H1 (cell line): ENCODE data around the gene ZNF286A. TPM values are rescaled to one million over a fixed set of nuclear protein-coding genes. Genes with fewer than 3 reads are reported as not detected.
"Not testable (repeated sequence)": the region's sequence is repeated elsewhere in the genome, so short reads cannot be mapped to it uniquely, and the experiment has no call there.

Experiments
- CTCF ChIA-PET: fragments of 300-600 bp; sonication (Branson Sonifier 250); formaldehyde crosslinking; loops from one replicate; lab custom pipeline; 2021; ENCODE audit not compliant: partially characterized antibody; lab: Charles Lee
- POLR2A ChIA-PET: fragments of 300-600 bp; sonication (Branson Sonifier 250); formaldehyde crosslinking; loops from one replicate; lab custom pipeline; 2021; ENCODE audit warnings: inconsistent platforms; ENCODE audit not compliant: partially characterized antibody; lab: Charles Lee
- DNase-seq, 2 experiments: peaks; one replicate each; pipeline versions ENCODE4 v3.0.0 to v3.0.0-alpha.2; 2010 to 2022; ENCODE audit warnings: low spot score in 2 of 2, low read depth in 1 of 2, mixed read lengths in 1 of 2
- FAIRE-seq: peaks from 2 replicates; lab custom pipeline; 2011; peaks lifted over from hg19 to GRCh38; lab: Jason Lieb, UNC
- H2AFZ ChIP-seq: 2 replicates; pipeline ENCODE4 v1.8.1; 2012; ENCODE audit warnings: low read length, inconsistent platforms
- H2AK5ac ChIP-seq: 2 replicates; pipeline ENCODE4 v1.6.1; 2013; ENCODE audit warnings: low read depth, low read length
- H2BK120ac ChIP-seq: replicated peaks from 2 replicates; pipeline ENCODE3; 2013; ENCODE audit warnings: low read depth, low read length, inconsistent platforms
- H2BK12ac ChIP-seq: 2 replicates; pipeline ENCODE4 v1.6.1; 2013; ENCODE audit warnings: low read depth, low read length
- H2BK15ac ChIP-seq: 2 replicates; pipeline ENCODE4 v1.6.1; 2013; ENCODE audit warnings: low read length
- H2BK20ac ChIP-seq: 2 replicates; pipeline ENCODE4 v1.6.1; 2013; ENCODE audit warnings: low read length
- H2BK5ac ChIP-seq: 2 replicates; pipeline ENCODE4 v1.6.1; 2013; ENCODE audit warnings: low read depth, low read length
- H3K14ac ChIP-seq: 2 replicates; pipeline ENCODE4 v1.6.1; 2013; ENCODE audit warnings: inconsistent platforms; ENCODE audit not compliant: insufficient read length
- H3K18ac ChIP-seq: 2 replicates; pipeline ENCODE4 v1.6.1; 2013; ENCODE audit warnings: low read length; ENCODE audit errors: extremely low read depth
- H3K23ac ChIP-seq: 2 replicates; pipeline ENCODE4 v1.6.1; 2013; ENCODE audit warnings: inconsistent platforms; ENCODE audit not compliant: insufficient read length
- H3K23me2 ChIP-seq: 2 replicates; pipeline ENCODE4 v1.6.1; 2013; ENCODE audit warnings: low read depth, low read length
- H3K27ac ChIP-seq: 2 replicates; pipeline ENCODE4 v1.6.1; 2011; ENCODE audit warnings: low read depth, low read length, inconsistent platforms
- H3K27me3 ChIP-seq, 4 experiments: replicated peaks in 1 of 4; 1 replicate in 1 of 4; 2 replicates in 3 of 4; pipeline versions ENCODE4 v1.6.1 to v1.8.1; 2011 to 2013; ENCODE audit warnings: low read length in 3 of 4, mild to moderate bottlenecking in 3 of 4, inconsistent platforms in 2 of 4, mixed read lengths in 2 of 4, moderate library complexity in 1 of 4; ENCODE audit not compliant: control insufficient read depth in 3 of 4, insufficient read depth in 3 of 4; ENCODE audit errors: extremely low read depth in 1 of 4
- H3K36me3 ChIP-seq, 4 experiments: 2 replicates each; pipeline versions ENCODE4 v1.6.1 to v1.8.1; 2011 to 2013; ENCODE audit warnings: mild to moderate bottlenecking in 4 of 4, low read length in 3 of 4, moderate library complexity in 2 of 4, control low read depth in 1 of 4, inconsistent platforms in 1 of 4; ENCODE audit not compliant: insufficient read depth in 4 of 4, control insufficient read depth in 2 of 4
- H3K4ac ChIP-seq: replicated peaks from 2 replicates; pipeline ENCODE3; 2013; ENCODE audit warnings: low read length, low read depth, mixed read lengths, inconsistent platforms; ENCODE audit not compliant: insufficient read length
- H3K4me1 ChIP-seq, 4 experiments: replicated peaks in 1 of 4; 1 replicate in 1 of 4; 2 replicates in 3 of 4; pipeline versions ENCODE4 v1.6.1 to v1.8.1; 2011 to 2013; ENCODE audit warnings: low read length in 3 of 4, inconsistent platforms in 2 of 4, mixed read lengths in 1 of 4; ENCODE audit not compliant: insufficient read depth in 4 of 4, control insufficient read depth in 3 of 4
- H3K4me2 ChIP-seq, 2 experiments: 2 replicates each; pipeline versions ENCODE4 v1.6.1 to v1.8.1; 2011 to 2013; ENCODE audit warnings: low read depth in 2 of 2, low read length in 2 of 2, control low read depth in 1 of 2, inconsistent platforms in 1 of 2, mild to moderate bottlenecking in 1 of 2; ENCODE audit not compliant: insufficient read depth in 1 of 2
- H3K4me3 ChIP-seq, 4 experiments: fragments of 200-600, 300-600 bp in 1 of 4; sonication (generic), shearing (Covaris generic), sonication (Bioruptor Twin) in 1 of 4; 2 replicates each; pipeline versions ENCODE4 v1.5.1 to v1.8.1; 2011 to 2016; ENCODE audit warnings: low read length in 4 of 4, low read depth in 3 of 4, control low read depth in 2 of 4, inconsistent platforms in 2 of 4, mild to moderate bottlenecking in 2 of 4, mixed read lengths in 1 of 4, moderate library complexity in 1 of 4; ENCODE audit not compliant: insufficient read depth in 2 of 4; ENCODE audit errors: extremely low read depth in 1 of 4
- H3K56ac ChIP-seq: replicated peaks from 2 replicates; pipeline ENCODE3; 2013; ENCODE audit warnings: low read depth, mild to moderate bottlenecking, mixed read lengths, low read length, inconsistent platforms; ENCODE audit not compliant: insufficient read length
- H3K79me1 ChIP-seq: 2 replicates; pipeline ENCODE4 v1.6.1; 2013; ENCODE audit warnings: low read depth, low read length, control low read depth
- H3K79me2 ChIP-seq, 2 experiments: 2 replicates each; pipeline versions ENCODE4 v1.6.1 to v1.8.1; 2012 to 2013; ENCODE audit warnings: low read length in 2 of 2, mild to moderate bottlenecking in 2 of 2, inconsistent platforms in 1 of 2; ENCODE audit not compliant: insufficient read depth in 2 of 2, control insufficient read depth in 1 of 2
- H3K9ac ChIP-seq, 4 experiments: replicated peaks in 1 of 4; 1 replicate in 1 of 4; 2 replicates in 3 of 4; pipeline versions ENCODE4 v1.6.1 to v1.8.1; 2011 to 2013; ENCODE audit warnings: low read depth in 3 of 4, low read length in 3 of 4, control low read depth in 2 of 4, mild to moderate bottlenecking in 2 of 4, moderate library complexity in 2 of 4, inconsistent platforms in 1 of 4; ENCODE audit errors: extremely low read depth in 1 of 4
- H3K9me3 ChIP-seq, 2 experiments: 2 replicates each; pipeline versions ENCODE4 v1.6.1 to v1.8.1; 2012 to 2013; ENCODE audit warnings: mild to moderate bottlenecking in 2 of 2, moderate library complexity in 2 of 2, control low read depth in 1 of 2, inconsistent platforms in 1 of 2, low read depth in 1 of 2, low read length in 1 of 2, mixed read lengths in 1 of 2; ENCODE audit not compliant: insufficient read depth in 2 of 2
- H4K20me1 ChIP-seq, 2 experiments: replicated peaks in 1 of 2; 2 replicates each; pipeline versions ENCODE3 to v1.8.1; 2011 to 2013; ENCODE audit warnings: inconsistent platforms in 2 of 2, low read length in 2 of 2, mild to moderate bottlenecking in 1 of 2; ENCODE audit not compliant: insufficient read depth in 2 of 2, control insufficient read depth in 1 of 2
- H4K5ac ChIP-seq: 2 replicates; pipeline ENCODE4 v1.6.1; 2013; ENCODE audit warnings: low read length, low read depth, mixed read lengths, inconsistent platforms; ENCODE audit not compliant: insufficient read length
- H4K8ac ChIP-seq: 2 replicates; pipeline ENCODE4 v1.8.0; 2013; ENCODE audit warnings: mild to moderate bottlenecking, moderate library complexity, low read length, inconsistent platforms; ENCODE audit not compliant: insufficient read depth; ENCODE audit errors: extremely low read depth
- H4K91ac ChIP-seq: replicated peaks from 2 replicates; pipeline ENCODE3; 2013; ENCODE audit warnings: low read length, mixed read lengths, inconsistent platforms; ENCODE audit not compliant: insufficient read length
- WGBS, 2 experiments: shearing (Covaris generic) in 1 of 2; methylation state at CpG; one replicate each; pipeline versions ENCODE4 v1.1.6 to v1.1.7; 2013 to 2015; ENCODE audit warnings: low lambda C conversion rate in 2 of 2, mixed read lengths in 2 of 2, inconsistent platforms in 1 of 2, low coverage in 1 of 2, missing lambda C conversion rate in 1 of 2; ENCODE audit not compliant: insufficient replicate concordance in 2 of 2, insufficient coverage in 1 of 2, insufficient read length in 1 of 2; ENCODE audit errors: extremely low coverage in 1 of 2, missing lambda C conversion rate in 1 of 2; 5-methylcytosine and 5-hydroxymethylcytosine counted together
- polyA plus RNA-seq, 7 experiments: library from polyadenylated mRNA; depleted of rRNA in 3 of 7; stranded (reverse) in 5 of 7; unstranded in 2 of 7; fragments of >200 nt in 5 of 7; fragments of 200-250 nt in 2 of 7; gene quantifications; 1 replicate in 5 of 7; 2 replicates in 1 of 7; 4 replicates in 1 of 7; pipeline versions ENCODE4 v1.2.1 to v1.2.3, GENCODE V29; 2011 to 2013; ENCODE audit warnings: missing spikeins in 2 of 7, mixed read lengths in 2 of 7
- total RNA-seq: library from RNA; stranded (reverse); fragmentation: NEBNext Ultra II Directional; extraction: Animal tissue kit (Norgen Biotek cat#: 25700); gene quantifications from 2 replicates; pipeline ENCODE4 v1.2.1, GENCODE V29; 2021

The ZNF286A gene
- total and polyA plus RNA-seq, 2 of the 8 experiments (the other 6 are each of a cell fraction or from before 2014, with no cell fraction given): 18.2 to 100.0 TPM

DNA sequence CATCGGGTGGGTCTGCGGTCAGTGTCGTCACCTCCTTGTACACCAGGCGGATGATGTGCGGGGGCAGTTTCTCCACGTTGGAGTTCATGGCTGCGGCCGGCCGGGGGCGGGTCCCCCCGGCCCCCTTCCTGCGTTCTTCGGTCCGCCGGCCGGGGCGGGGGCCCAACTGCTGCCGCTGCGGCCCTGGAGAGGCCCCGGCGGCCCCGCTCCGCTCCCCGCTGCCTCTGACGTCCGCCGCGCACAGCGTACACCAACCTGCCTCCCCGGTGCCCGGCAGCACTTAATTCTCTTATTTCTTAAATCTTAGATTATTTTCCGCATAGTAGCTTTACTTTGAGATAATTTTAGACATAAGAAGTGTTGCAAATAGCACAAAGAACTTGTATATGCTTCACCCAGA lies 5.3 kb downstream of the ZNF286A start:
- WGBS, 2 experiments: 98% methylated on average over 28 of the region's 32 CpGs; no CpG with 5 or more reads in 1 of the 2 experiments
- H3K79me2 ChIP-seq, H3K14ac ChIP-seq, H3K27ac ChIP-seq, H2BK20ac ChIP-seq, H2AFZ ChIP-seq, H3K27me3 ChIP-seq, FAIRE-seq, H2BK5ac ChIP-seq, H3K79me1 ChIP-seq, DNase-seq, H3K23ac ChIP-seq, H3K4me1 ChIP-seq, H2BK12ac ChIP-seq, H2AK5ac ChIP-seq, H3K4me3 ChIP-seq, H3K4me2 ChIP-seq, H3K9ac ChIP-seq, H2BK120ac ChIP-seq, POLR2A ChIA-PET, H3K18ac ChIP-seq, H4K8ac ChIP-seq, H3K23me2 ChIP-seq, H3K56ac ChIP-seq, H3K4ac ChIP-seq, H2BK15ac ChIP-seq, H4K91ac ChIP-seq, H4K5ac ChIP-seq, H4K20me1 ChIP-seq: not testable (repeated sequence)
- H3K36me3 ChIP-seq: peaks cover 19 to 56% (median 38%) of the 10 kb centered on the region in 4 experiments
- peaks cover 23 to 40% of the 10 kb centered on the region in 2 experiments for H3K9me3 ChIP-seq
- CTCF ChIA-PET: interaction anchor here (0.6 kb wide), 1 partner anchor 170 kb away, joined by 3 read pairs; no protein-coding TSS in a partner anchor

DNA sequence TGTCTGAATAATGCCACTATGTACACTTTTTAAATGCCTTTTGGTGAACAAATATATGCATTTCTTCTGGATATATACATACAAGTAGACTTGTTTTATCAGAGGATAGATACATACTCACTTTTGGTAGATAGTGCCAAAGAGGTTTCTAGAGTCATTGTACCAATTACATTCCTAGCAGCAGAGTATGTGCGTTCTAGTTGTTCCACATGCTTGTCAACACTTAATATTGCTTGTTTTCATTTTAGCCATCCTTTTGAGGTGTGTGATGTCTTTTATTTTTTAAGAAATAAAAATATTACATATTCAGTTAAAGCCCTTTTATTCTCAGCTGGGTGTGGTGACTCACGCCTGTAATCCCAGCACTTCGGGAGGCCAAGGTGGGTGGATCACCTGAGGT lies 9.3 kb downstream of the ZNF286A start:
- H2BK15ac ChIP-seq, H3K27ac ChIP-seq, POLR2A ChIA-PET, H3K23me2 ChIP-seq, H2BK120ac ChIP-seq, CTCF ChIA-PET, H3K4me2 ChIP-seq, H4K91ac ChIP-seq, H3K14ac ChIP-seq, H3K9ac ChIP-seq, H3K18ac ChIP-seq, H3K79me2 ChIP-seq, H2AFZ ChIP-seq, H4K20me1 ChIP-seq, H2AK5ac ChIP-seq, H4K8ac ChIP-seq, H3K79me1 ChIP-seq, FAIRE-seq, H4K5ac ChIP-seq, H3K4ac ChIP-seq, H3K23ac ChIP-seq, DNase-seq, H2BK20ac ChIP-seq, H3K4me1 ChIP-seq, H3K56ac ChIP-seq, H2BK5ac ChIP-seq, H3K27me3 ChIP-seq, H3K4me3 ChIP-seq, H2BK12ac ChIP-seq: not testable (repeated sequence)
- peaks cover 19 to 83% (median 46%) of the 10 kb centered on the region in 4 experiments for H3K36me3 ChIP-seq
- H3K9me3 ChIP-seq: peaks cover 25 to 51% of the 10 kb centered on the region in 2 experiments
- WGBS, 2 experiments: 80% methylated on average over 3 of the region's 3 CpGs; no CpG with 5 or more reads in 1 of the 2 experiments
